Activated B cell treated with CpG ODN at 0.5 μM for 24 hours (primary cell): ENCODE measurements around the gene AUTS2. TPM values are rescaled to one million over a fixed set of nuclear protein-coding genes. Genes with fewer than 3 reads are reported as not detected.

Experiments used
- ATAC-seq: fragments of 200-7000 bp; cut with Tn5 transposase; one replicate; pipeline ENCODE4 v1.10.0; 2021; ENCODE audit warnings: low read depth, mild to moderate bottlenecking, moderate library complexity
- CTCF ChIA-PET: fragments of 350-600 bp; sonication (Branson Sonifier 250); formaldehyde crosslinking; loops from one replicate; lab custom pipeline; 2021; ENCODE audit warnings: antibody characterized with exemption; lab: Charles Lee
- POLR2A ChIA-PET: fragments of 350-600 bp; sonication (Branson Sonifier 250); formaldehyde crosslinking; loops from one replicate; lab custom pipeline; 2021; ENCODE audit warnings: antibody characterized with exemption; lab: Charles Lee
- DNase-seq: peaks from one replicate; pipeline ENCODE4 v3.0.0; 2022
- H3K27ac Mint-ChIP-seq: one replicate; pipeline ENCODE4 v1.8.0; 2020; ENCODE audit warnings: mixed read lengths
- H3K27me3 Mint-ChIP-seq: one replicate; pipeline ENCODE4 v1.8.0; 2021; ENCODE audit warnings: mixed read lengths
- H3K36me3 Mint-ChIP-seq: one replicate; pipeline ENCODE4 v1.8.0; 2021; ENCODE audit warnings: low read depth, mixed read lengths
- H3K4me1 Mint-ChIP-seq: one replicate; pipeline ENCODE4 v1.8.0; 2021; ENCODE audit warnings: mixed read lengths
- H3K4me3 Mint-ChIP-seq: one replicate; pipeline ENCODE4 v1.8.0; 2020; ENCODE audit warnings: mild to moderate bottlenecking, mixed read lengths
- H3K9me3 Mint-ChIP-seq: one replicate; pipeline ENCODE4 v1.8.0; 2020; ENCODE audit warnings: mixed read lengths
- intact Hi-C: fragments of 100-400 bp; cut with micrococcal nuclease; formaldehyde crosslinking; loops from one replicate; pipeline ENCODE4 v1.15.1; 2024
- total RNA-seq: library from RNA; stranded (reverse); gene quantifications from 2 replicates; pipeline ENCODE4 v1.2.3, GENCODE V29; 2022
- TF ChIP-seq, protein P1 (sequence below): fragments of 200-600 bp; IDR thresholded peaks from one replicate; pipeline ENCODE4 v1.8.0; 2022; ENCODE audit warnings: antibody characterized with exemption, mild to moderate bottlenecking

AUTS2 gene
- total RNA-seq, 1 donor from 2014 or later: 15.9 TPM

DNA sequence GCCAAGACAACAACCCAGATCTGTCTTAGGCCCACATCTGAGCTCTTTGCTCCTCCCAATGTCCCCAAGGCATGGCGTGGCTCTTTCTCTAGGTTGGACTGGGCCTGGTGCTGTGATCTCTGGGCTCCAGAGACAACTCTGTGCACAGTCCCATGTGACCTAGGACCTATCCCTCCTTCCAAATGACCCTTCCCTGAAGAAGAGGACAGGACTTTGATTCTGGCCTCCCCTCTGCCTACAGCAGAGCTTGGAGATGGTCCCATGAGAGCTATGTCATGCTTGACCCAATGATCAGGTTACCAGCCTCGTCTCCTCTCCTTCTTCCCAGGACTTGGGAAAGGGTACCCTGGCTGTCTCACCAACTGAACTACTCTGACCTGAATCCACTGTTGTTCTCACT is 1237.4 kb downstream of the AUTS2 start:
- CTCF ChIA-PET: no interaction called here

DNA sequence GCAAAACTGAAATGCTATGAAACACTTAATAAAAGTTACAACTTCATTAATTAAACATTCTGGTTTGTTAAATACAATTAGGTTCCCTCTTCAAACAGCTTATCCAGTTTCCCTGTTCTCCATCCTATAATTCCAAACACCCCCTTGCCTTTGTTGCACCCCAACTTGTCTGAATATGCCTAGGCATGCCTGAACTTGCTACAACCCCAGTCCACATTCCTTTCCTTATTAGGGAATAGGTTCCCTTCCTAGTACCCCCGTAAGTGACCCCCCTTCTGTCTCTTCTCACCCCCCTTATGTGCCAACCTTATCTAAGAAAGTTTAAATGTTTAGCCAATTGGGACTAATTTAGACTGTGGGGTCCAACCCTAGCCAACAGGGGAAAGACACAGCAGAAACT is 1238.0 kb downstream of the AUTS2 start:
- H3K27ac Mint-ChIP-seq: no peak overlapping the region
- CTCF ChIA-PET: no interaction called here
- no peaks in the 10 kb centered on the region for H3K36me3 Mint-ChIP-seq
- H3K27me3 Mint-ChIP-seq: peaks cover 6% of the 10 kb centered on the region
- ATAC-seq (no peak), DNase-seq (no peak)
- no peak overlapping the region for H3K4me3 Mint-ChIP-seq
- intact Hi-C loops: no loop called here
- TF ChIP-seq, protein P1, sequence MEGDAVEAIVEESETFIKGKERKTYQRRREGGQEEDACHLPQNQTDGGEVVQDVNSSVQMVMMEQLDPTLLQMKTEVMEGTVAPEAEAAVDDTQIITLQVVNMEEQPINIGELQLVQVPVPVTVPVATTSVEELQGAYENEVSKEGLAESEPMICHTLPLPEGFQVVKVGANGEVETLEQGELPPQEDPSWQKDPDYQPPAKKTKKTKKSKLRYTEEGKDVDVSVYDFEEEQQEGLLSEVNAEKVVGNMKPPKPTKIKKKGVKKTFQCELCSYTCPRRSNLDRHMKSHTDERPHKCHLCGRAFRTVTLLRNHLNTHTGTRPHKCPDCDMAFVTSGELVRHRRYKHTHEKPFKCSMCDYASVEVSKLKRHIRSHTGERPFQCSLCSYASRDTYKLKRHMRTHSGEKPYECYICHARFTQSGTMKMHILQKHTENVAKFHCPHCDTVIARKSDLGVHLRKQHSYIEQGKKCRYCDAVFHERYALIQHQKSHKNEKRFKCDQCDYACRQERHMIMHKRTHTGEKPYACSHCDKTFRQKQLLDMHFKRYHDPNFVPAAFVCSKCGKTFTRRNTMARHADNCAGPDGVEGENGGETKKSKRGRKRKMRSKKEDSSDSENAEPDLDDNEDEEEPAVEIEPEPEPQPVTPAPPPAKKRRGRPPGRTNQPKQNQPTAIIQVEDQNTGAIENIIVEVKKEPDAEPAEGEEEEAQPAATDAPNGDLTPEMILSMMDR: no peak
- no peaks in the 10 kb centered on the region for H3K9me3 Mint-ChIP-seq
- H3K4me1 Mint-ChIP-seq: no peaks in the 10 kb centered on the region
- POLR2A ChIA-PET: no interaction called here

More for the DNA sequence above, 1237.4 kb downstream of the AUTS2 start:
- Mint-ChIP-seq H3K4me1 (no peaks in the 10 kb centered on the region), H3K27ac (no peak overlapping the region), H3K4me3 (no peak overlapping the region), H3K9me3 (no peaks in the 10 kb centered on the region), H3K27me3 (peaks cover 6% of the 10 kb centered on the region), H3K36me3 (no peaks in the 10 kb centered on the region)
- TF ChIP-seq, protein P1: no peak
- no peak for ATAC-seq
- DNase-seq: no peak
- intact Hi-C loops: no loop called here
- POLR2A ChIA-PET: interaction anchor here (0.5 kb wide), 1 partner anchor 51 kb away, joined by 9 read pairs; no protein-coding TSS in a partner anchor

DNA sequence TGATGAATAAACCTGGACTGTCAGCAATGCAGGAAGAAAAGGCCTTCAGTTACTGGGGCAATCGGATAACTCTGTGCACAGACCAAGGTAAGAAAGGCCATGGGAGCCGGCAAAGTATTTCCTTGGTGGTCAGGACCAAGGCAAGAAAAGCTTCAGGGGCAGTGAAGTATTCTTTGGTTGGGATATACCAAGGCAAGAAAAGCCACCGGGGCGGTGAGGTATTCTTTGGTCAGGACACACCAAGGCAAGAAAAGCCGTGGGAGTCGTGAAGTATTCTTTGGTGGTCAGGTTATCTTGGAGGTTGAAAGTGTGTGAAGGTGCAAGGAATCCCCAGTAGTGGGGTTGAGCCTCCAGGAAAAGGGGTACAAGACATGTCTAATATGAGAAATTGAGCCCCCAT is 1238.7 kb downstream of the AUTS2 start:
- Mint-ChIP-seq H3K27ac (no peak overlapping the region), H3K4me1 (no peaks in the 10 kb centered on the region), H3K36me3 (no peaks in the 10 kb centered on the region), H3K4me3 (no peak overlapping the region), H3K9me3 (no peaks in the 10 kb centered on the region), H3K27me3 (peaks cover 6% of the 10 kb centered on the region)
- ChIA-PET POLR2A (no interaction called here), CTCF (no interaction called here)
- TF ChIP-seq, protein P1: no peak
- DNase-seq (no peak), ATAC-seq (no peak)
- intact Hi-C loops: no loop called here

DNA sequence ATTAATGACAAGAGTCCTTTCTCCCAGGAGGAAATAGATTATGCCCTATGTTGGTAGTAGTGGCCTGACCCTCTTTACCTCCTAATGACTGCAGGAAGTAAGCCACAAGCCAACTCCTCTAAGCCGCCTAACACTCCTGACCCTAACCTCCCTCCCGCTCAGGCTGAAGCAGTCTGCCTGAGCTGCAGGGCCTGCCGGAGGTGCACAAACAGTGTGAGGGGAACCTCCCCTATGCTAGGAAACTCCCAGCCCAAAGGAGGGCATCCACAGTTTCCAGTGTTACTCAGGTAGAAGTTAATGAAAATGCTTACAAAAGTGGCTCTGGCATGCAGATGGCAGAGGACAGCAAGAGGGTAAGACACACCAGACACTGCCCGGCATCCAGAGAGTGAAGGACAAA is 1239.3 kb downstream of the AUTS2 start:
- intact Hi-C loops: no loop called here
- TF ChIP-seq, protein P1: no peak
- no peak overlapping the region for H3K4me3 Mint-ChIP-seq
- ATAC-seq (no peak), DNase-seq (no peak)
- peaks cover 6% of the 10 kb centered on the region for H3K27me3 Mint-ChIP-seq
- ChIA-PET POLR2A (no interaction called here), CTCF (no interaction called here)
- no peaks in the 10 kb centered on the region for H3K4me1 Mint-ChIP-seq
- no peaks in the 10 kb centered on the region for H3K9me3 Mint-ChIP-seq
- no peaks in the 10 kb centered on the region for H3K36me3 Mint-ChIP-seq
- no peak overlapping the region for H3K27ac Mint-ChIP-seq

DNA sequence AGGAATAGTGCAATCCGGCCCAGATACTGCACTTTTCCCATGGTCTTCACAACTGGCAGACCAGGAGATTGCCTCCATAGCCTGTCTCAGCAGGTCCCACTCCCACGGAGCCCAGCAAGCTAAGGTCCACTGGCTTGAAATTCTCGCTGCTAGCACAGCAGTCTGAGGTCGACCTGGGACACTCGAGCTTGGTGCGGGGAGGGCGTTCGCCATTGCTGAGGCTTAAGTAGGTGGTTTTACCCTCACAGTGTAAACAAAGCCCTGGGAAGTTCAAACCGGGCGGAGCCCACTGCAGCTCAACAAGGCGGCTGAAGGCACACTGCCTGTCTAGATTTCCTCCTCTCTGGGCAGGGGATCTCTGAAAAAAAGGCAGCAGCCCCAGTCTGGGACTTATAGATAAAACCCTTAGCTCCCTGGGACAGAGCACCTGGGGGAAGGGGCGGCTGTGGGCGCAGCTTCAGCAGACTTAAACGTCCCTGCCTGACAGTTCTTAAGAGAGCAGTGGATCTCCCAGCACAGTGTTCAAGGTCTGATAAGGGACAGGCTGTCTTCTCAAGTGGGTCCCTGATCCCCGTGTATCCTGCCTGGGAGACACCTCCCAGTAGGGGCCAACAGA is 1240.1 kb downstream of the AUTS2 start:
- Mint-ChIP-seq H3K36me3 (no peaks in the 10 kb centered on the region), H3K4me1 (no peaks in the 10 kb centered on the region), H3K27ac (no peak overlapping the region), H3K4me3 (no peak overlapping the region), H3K27me3 (peaks cover 6% of the 10 kb centered on the region), H3K9me3 (no peaks in the 10 kb centered on the region)
- no peak for DNase-seq
- TF ChIP-seq, protein P1: no peak
- ATAC-seq: no peak
- intact Hi-C loops: no loop called here
- ChIA-PET CTCF (no interaction called here), POLR2A (no interaction called here)
